ENCODE results near the gene FAM9A. TPM values are rescaled to one million over a fixed set of nuclear protein-coding genes. Genes with fewer than 3 reads are reported as not detected.
A peak's percentile ranks its signal among the peaks of the same experiment; 100 is the strongest.

FAM9A gene
- total and polyA plus RNA-seq, 2 of the 13 experiments (the other 11 are each of a cell fraction or from before 2014, with no cell fraction given), result not detected

DNA sequence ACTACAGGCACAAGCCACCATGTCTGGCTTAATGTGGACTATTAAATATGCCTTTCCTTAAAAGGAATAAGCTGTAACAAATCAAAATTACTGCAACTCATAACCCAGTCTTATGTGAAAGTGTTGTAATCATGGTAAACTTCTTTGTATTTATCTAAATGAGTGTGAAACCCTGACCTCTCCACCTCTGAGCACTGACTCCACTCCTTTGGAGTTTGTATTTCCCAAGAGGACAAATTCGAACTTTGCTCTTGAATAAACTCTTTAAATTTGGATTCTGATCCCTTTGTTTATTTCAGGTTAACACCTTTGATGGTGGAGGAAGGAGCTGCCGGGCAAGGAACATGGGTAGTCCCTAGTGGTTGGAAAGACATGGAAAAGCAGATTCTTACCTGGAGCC, 48.3 kb upstream of the FAM9A start (continued):
- TF ChIP-seq ZNF329 (CRISPR knock-in tag; IDR thresholded peaks at IDR 0.05; ENCODE audit: low read depth), result no peak
- no peak for TF ChIP-seq CREB1 (IDR thresholded peaks at IDR 0.05)
- TF ChIP-seq CREB1 (CRISPR knock-in tag; IDR thresholded peaks at IDR 0.05), result 0 out of 2 replicates have a peak, but pooled peaks have one; percentile 13
- TF ChIP-seq NFIC (IDR thresholded peaks at IDR 0.05; ENCODE audit: low read length), result peak; percentile 33; the same call in 1 of the 2 replicates
- no peak for TF ChIP-seq ZNF205 (CRISPR knock-in tag; IDR thresholded peaks at IDR 0.05)
- no peak for TF ChIP-seq SOX6 (IDR thresholded peaks at IDR 0.05)
- peak; percentile 38; the same call in 1 of the 2 replicates for TF ChIP-seq SOX6 (CRISPR knock-in tag; IDR thresholded peaks at IDR 0.05)

DNA sequence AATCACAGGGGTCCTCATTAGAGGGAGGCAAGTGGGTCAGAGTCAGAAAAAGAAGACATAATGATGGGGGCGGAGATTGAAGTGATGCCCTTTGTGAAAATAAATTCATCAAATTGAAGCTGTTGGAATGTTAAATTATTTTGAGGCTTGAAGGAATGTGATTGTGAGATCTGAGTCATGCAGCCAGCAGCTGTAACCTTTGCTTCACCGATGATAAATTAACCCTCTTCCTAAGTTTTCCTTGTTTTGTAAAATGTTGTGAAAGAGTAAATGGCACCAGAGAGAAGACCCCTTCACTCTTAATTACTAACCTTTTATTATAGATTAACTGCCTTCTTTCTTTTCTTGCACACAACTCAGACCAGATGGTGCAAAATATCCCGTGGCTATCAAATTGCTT, 47.7 kb upstream of the FAM9A start:
- in situ Hi-C loops (cut with HindIII; ENCODE audit: extremely low pct_ligation_motif_present, low pct_unique_long_range_greater_than_20kb), result no loop called here
- H3K4me1 ChIP-seq (ENCODE audit: insufficient read depth, low read length), result peaks cover 23% of the 10 kb centered on the region
- intact Hi-C loops (cut with micrococcal nuclease; ENCODE audit: unreplicated experiment), result no loop called here
- BruUV-seq (replicated peaks), result no TSS peak
- 39% methylated on average over 2 of the region's 3 CpGs for WGBS (ENCODE audit: low lambda C conversion rate)
- no peak overlapping the region for H3K27ac ChIP-seq (ENCODE audit: extremely low read length, insufficient read depth, low read length)
- H3K9me3 ChIP-seq (ENCODE audit: low read length), result no peaks in the 10 kb centered on the region
- H4K20me1 ChIP-seq (ENCODE audit: insufficient read depth, low read length), result no peaks in the 10 kb centered on the region
- DNase-seq (ENCODE audit: low spot score) (no peak), FAIRE-seq (no peak), ATAC-seq (no peak)
- CTCF ChIA-PET (ENCODE audit: low intra/inter-chr PET ratio, low total read pairs), result no interaction called here
- no peaks in the 10 kb centered on the region for H3K27me3 ChIP-seq (ENCODE audit: control insufficient read depth in 1 of 2, insufficient read depth in 2 of 2, low read length in 2 of 2)
- no peak overlapping the region for H3K4me2 ChIP-seq (ENCODE audit: low read depth, low read length)
- no peak overlapping the region for H2AFZ ChIP-seq (ENCODE audit: low read length)
- H3K79me2 ChIP-seq (ENCODE audit: insufficient read depth, low read length), result no peaks in the 10 kb centered on the region
- H3K9ac ChIP-seq (ENCODE audit: insufficient read depth, low read depth, low read length), result no peak overlapping the region
- TF ChIP-seq NRL (CRISPR knock-in tag; IDR thresholded peaks at IDR 0.05; ENCODE audit: borderline replicate concordance) (no peak), MEIS2 (CRISPR knock-in tag; IDR thresholded peaks at IDR 0.05) (no peak), MATR3 (CRISPR knock-in tag; IDR thresholded peaks at IDR 0.05) (no peak), MYNN (CRISPR knock-in tag; IDR thresholded peaks at IDR 0.05; ENCODE audit: low read depth) (no peak), TOPORS (CRISPR knock-in tag; IDR thresholded peaks at IDR 0.05) (no peak), FOXA1 (IDR thresholded peaks at IDR 0.05) (no peak), FOXA1 (CRISPR knock-in tag; IDR thresholded peaks at IDR 0.05) (no peak), U2AF2 (IDR thresholded peaks at IDR 0.05; ENCODE audit: low read depth, low read length) (no peak), NFIB (CRISPR knock-in tag; IDR thresholded peaks at IDR 0.05; ENCODE audit: borderline replicate concordance) (no peak), RAD51 (IDR thresholded peaks at IDR 0.05; ENCODE audit: borderline replicate concordance) (no peak), ZNF879 (CRISPR knock-in tag; IDR thresholded peaks at IDR 0.05) (no peak), MYC (CRISPR knock-in tag; IDR thresholded peaks at IDR 0.05; ENCODE audit: borderline replicate concordance) (no peak)
- TF ChIP-seq, protein P1, sequence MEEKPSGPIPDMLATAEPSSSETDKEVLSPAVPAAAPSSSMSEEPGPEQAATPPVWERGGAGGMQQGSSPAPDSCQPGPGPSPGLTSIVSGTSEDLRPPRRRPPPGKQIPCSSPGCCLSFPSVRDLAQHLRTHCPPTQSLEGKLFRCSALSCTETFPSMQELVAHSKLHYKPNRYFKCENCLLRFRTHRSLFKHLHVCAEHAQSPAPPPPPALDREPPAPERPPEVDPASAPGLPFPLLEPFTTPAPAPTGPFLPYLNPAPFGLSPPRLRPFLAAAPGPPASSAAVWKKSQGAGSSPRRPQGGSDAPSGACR (CRISPR knock-in tag; IDR thresholded peaks at IDR 0.05), result no peak
- TF ChIP-seq, protein P2, sequence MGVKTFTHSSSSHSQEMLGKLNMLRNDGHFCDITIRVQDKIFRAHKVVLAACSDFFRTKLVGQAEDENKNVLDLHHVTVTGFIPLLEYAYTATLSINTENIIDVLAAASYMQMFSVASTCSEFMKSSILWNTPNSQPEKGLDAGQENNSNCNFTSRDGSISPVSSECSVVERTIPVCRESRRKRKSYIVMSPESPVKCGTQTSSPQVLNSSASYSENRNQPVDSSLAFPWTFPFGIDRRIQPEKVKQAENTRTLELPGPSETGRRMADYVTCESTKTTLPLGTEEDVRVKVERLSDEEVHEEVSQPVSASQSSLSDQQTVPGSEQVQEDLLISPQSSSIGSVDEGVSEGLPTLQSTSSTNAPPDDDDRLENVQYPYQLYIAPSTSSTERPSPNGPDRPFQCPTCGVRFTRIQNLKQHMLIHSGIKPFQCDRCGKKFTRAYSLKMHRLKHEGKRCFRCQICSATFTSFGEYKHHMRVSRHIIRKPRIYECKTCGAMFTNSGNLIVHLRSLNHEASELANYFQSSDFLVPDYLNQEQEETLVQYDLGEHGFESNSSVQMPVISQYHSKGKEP (CRISPR knock-in tag; IDR thresholded peaks at IDR 0.05), result no peak
- TF ChIP-seq, protein P3, sequence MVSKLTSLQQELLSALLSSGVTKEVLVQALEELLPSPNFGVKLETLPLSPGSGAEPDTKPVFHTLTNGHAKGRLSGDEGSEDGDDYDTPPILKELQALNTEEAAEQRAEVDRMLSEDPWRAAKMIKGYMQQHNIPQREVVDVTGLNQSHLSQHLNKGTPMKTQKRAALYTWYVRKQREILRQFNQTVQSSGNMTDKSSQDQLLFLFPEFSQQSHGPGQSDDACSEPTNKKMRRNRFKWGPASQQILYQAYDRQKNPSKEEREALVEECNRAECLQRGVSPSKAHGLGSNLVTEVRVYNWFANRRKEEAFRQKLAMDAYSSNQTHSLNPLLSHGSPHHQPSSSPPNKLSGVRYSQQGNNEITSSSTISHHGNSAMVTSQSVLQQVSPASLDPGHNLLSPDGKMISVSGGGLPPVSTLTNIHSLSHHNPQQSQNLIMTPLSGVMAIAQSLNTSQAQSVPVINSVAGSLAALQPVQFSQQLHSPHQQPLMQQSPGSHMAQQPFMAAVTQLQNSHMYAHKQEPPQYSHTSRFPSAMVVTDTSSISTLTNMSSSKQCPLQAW (CRISPR knock-in tag; IDR thresholded peaks at IDR 0.05), result no peak
- POLR2A ChIA-PET, result no interaction called here
- no peak overlapping the region for H3K4me3 ChIP-seq (replicated peaks in 1 of 3; ENCODE audit: insufficient read depth in 1 of 3, low read depth in 2 of 3, low read length in 3 of 3)
- no peaks in the 10 kb centered on the region for H3K36me3 ChIP-seq (replicated peaks in 1 of 2; ENCODE audit: control insufficient read depth in 1 of 2, insufficient read depth in 2 of 2, low read length in 2 of 2)

All from HepG2 (cell line).